COR-L47 (cell line): ENCODE results near the gene EML1.
"Not testable (repeated sequence)": the region's sequence is repeated elsewhere in the genome, so short reads cannot be mapped to it uniquely, and the experiment has no call there.

Experiments used
- DNase-seq: peaks from one replicate; lab custom pipeline; 2025; lab: John Stamatoyannopoulos, UW

The EML1 gene

GRCh38 chr14:99755629-99756603 is 37.3 kb upstream of the EML1 start:
- no peak for DNase-seq

GRCh38 chr14:99756796-99757195 is 36.4 kb upstream of the EML1 start:
- no peak for DNase-seq

GRCh38 chr14:99757331-99758070 is 35.7 kb upstream of the EML1 start:
- no peak for DNase-seq

- no peak for DNase-seq
Observed at GRCh38 chr14:99758121-99758821, 34.9 kb upstream of the EML1 start.

- no peak for DNase-seq
Observed at GRCh38 chr14:99758872-99759545, 34.2 kb upstream of the EML1 start.

GRCh38 chr14:99759546-99759925 is 33.7 kb upstream of the EML1 start:
- DNase-seq: no peak

GRCh38 chr14:99760817-99761216 is 32.4 kb upstream of the EML1 start:
- DNase-seq: no peak

GRCh38 chr14:99762911-99763310 is 30.3 kb upstream of the EML1 start:
- not testable (repeated sequence) for DNase-seq

- no peak for DNase-seq
Observed at GRCh38 chr14:99763527-99764221, 29.5 kb upstream of the EML1 start.

- DNase-seq: no peak
Observed at GRCh38 chr14:99764222-99764706, 28.9 kb upstream of the EML1 start.

- DNase-seq: no peak
Observed at GRCh38 chr14:99768381-99768780, 24.8 kb upstream of the EML1 start.

- no peak for DNase-seq
Observed at GRCh38 chr14:99769123-99769522, 24.1 kb upstream of the EML1 start.

GRCh38 chr14:99769799-99770198 is 23.4 kb upstream of the EML1 start:
- DNase-seq: no peak

GRCh38 chr14:99772371-99773283 is 20.6 kb upstream of the EML1 start:
- DNase-seq: no peak

GRCh38 chr14:99773521-99774497 is 19.4 kb upstream of the EML1 start:
- DNase-seq: no peak

GRCh38 chr14:99774556-99775307 is 18.5 kb upstream of the EML1 start:
- DNase-seq: peak; percentile 50

GRCh38 chr14:99775351-99775750 is 17.9 kb upstream of the EML1 start:
- DNase-seq: no peak

- no peak for DNase-seq
Observed at GRCh38 chr14:99777951-99778350, 15.3 kb upstream of the EML1 start.
